DOHH2 (cell line): Measurements from ENCODE around the gene MRPS2.

Source experiments
- CTCF ChIP-seq: fragments of 200-600 bp; sonication (generic); IDR thresholded peaks from one replicate; pipeline ENCODE4 v1.5.1; 2014; ENCODE audit warnings: antibody characterized with exemption, mild to moderate bottlenecking, low read depth, low read length; ENCODE audit not compliant: poor library complexity, severe bottlenecking
- EZH2phosphoT487 ChIP-seq: fragments of 200-600 bp; sonication (generic); IDR thresholded peaks from 2 replicates; pipeline ENCODE4 v1.6.1; 2017; ENCODE audit warnings: borderline replicate concordance, mild to moderate bottlenecking, antibody characterized with exemption, low read length, moderate library complexity, mixed read lengths

- no peak for TF ChIP-seq CTCF
- no peak for TF ChIP-seq EZH2phosphoT487
Measured at GRCh38 chr9:135515083-135515951, 14.8 kb downstream of the MRPS2 start.
